Kidney epithelial cell (primary cell): ENCODE measurements around the gene EPB41L2. TPM values are rescaled to one million over a fixed set of nuclear protein-coding genes. Genes with fewer than 3 reads are reported as not detected.
A peak's percentile ranks its signal among the peaks of the same experiment; 100 is the strongest.

Experiments
- DNase-seq: peaks from one replicate; pipeline ENCODE4 v3.0.0-alpha.2; 2010; ENCODE audit warnings: low read depth
- H3K27me3 ChIP-seq: 2 replicates; pipeline ENCODE4 v1.6.0; 2011; ENCODE audit warnings: low read length; ENCODE audit not compliant: control insufficient read depth, insufficient read depth
- H3K36me3 ChIP-seq: 2 replicates; pipeline ENCODE4 v1.5.1; 2011; ENCODE audit warnings: low read length; ENCODE audit not compliant: control insufficient read depth, insufficient read depth
- H3K4me3 ChIP-seq: 2 replicates; pipeline ENCODE4 v1.5.1; 2011; ENCODE audit warnings: low read depth, mild to moderate bottlenecking, control low read depth, low read length
- CTCF ChIP-seq: IDR thresholded peaks from 2 replicates; pipeline ENCODE4 v1.5.1; 2011; ENCODE audit warnings: mild to moderate bottlenecking, moderate library complexity, low read length, control low read depth, inconsistent platforms; ENCODE audit not compliant: insufficient read depth, poor library complexity, severe bottlenecking
- total RNA-seq: library from RNA; depleted of rRNA; stranded (reverse); fragments of >200 nt; gene quantifications from 2 replicates; pipeline ENCODE4 v1.2.3, GENCODE V29; 2015

EPB41L2 gene
- total RNA-seq, 1 donor from 2014 or later: 48.7 TPM

- Histone ChIP-seq H3K27me3 (no peaks in the 10 kb centered on the region), H3K36me3 (no peaks in the 10 kb centered on the region), H3K4me3 (no peak overlapping the region)
- no peak for DNase-seq
- no peak for TF ChIP-seq CTCF
These were observed 100.1 kb downstream of the EPB41L2 start for GRCh38 chr6:130962966-130963365.

GRCh38 chr6:130961148-130961547 lies 101.9 kb downstream of the EPB41L2 start:
- no peak for TF ChIP-seq CTCF
- Histone ChIP-seq H3K27me3 (no peaks in the 10 kb centered on the region), H3K4me3 (no peak overlapping the region), H3K36me3 (no peaks in the 10 kb centered on the region)
- DNase-seq: peak; percentile 45

- no peaks in the 10 kb centered on the region for H3K36me3 ChIP-seq
- H3K4me3 ChIP-seq: no peak overlapping the region
- no peak for TF ChIP-seq CTCF
- DNase-seq: no peak
- H3K27me3 ChIP-seq: no peaks in the 10 kb centered on the region
These were observed 103.1 kb downstream of the EPB41L2 start for GRCh38 chr6:130959951-130960350.

GRCh38 chr6:130958468-130958867 lies 104.6 kb downstream of the EPB41L2 start:
- TF ChIP-seq CTCF: no peak
- DNase-seq: no peak
- no peaks in the 10 kb centered on the region for H3K27me3 ChIP-seq
- H3K4me3 ChIP-seq: no peak overlapping the region
- no peaks in the 10 kb centered on the region for H3K36me3 ChIP-seq

GRCh38 chr6:130955755-130956154 lies 107.3 kb downstream of the EPB41L2 start:
- H3K27me3 ChIP-seq: no peaks in the 10 kb centered on the region
- no peaks in the 10 kb centered on the region for H3K36me3 ChIP-seq
- no peak for DNase-seq
- no peak overlapping the region for H3K4me3 ChIP-seq
- no peak for TF ChIP-seq CTCF

GRCh38 chr6:130949553-130949952 lies 113.5 kb downstream of the EPB41L2 start:
- Histone ChIP-seq H3K4me3 (no peak overlapping the region), H3K27me3 (no peaks in the 10 kb centered on the region), H3K36me3 (no peaks in the 10 kb centered on the region)
- DNase-seq: no peak
- no peak for TF ChIP-seq CTCF
